Measurements from ENCODE around the gene RAG2. TPM values are rescaled to one million over a fixed set of nuclear protein-coding genes. Genes with fewer than 3 reads are reported as not detected.

Gene RAG2
- total and polyA plus RNA-seq, 9 donors, result not detected

DNA sequence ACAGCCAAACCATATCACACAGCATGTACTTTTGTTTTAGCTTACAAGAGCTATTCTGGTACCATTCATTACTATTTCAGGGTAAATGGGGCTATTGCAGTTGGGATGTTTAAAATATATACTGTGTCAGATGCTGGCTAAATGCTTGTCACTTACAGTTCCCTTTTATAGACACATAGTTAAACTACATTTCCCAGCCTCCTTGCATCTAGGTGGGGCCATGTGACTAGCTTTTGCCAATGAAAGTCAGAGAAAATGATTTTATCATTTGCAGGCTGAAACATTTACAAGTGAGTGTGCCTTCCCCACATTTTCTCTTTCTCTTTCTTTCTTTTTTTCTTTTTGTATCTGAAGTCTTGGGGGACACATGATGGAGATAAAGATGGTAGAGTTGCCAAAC, 11.5 kb downstream of the RAG2 start:
- no peak for TF ChIP-seq POLR2A (IDR thresholded peaks at IDR 0.05)
- TF ChIP-seq, protein P1, sequence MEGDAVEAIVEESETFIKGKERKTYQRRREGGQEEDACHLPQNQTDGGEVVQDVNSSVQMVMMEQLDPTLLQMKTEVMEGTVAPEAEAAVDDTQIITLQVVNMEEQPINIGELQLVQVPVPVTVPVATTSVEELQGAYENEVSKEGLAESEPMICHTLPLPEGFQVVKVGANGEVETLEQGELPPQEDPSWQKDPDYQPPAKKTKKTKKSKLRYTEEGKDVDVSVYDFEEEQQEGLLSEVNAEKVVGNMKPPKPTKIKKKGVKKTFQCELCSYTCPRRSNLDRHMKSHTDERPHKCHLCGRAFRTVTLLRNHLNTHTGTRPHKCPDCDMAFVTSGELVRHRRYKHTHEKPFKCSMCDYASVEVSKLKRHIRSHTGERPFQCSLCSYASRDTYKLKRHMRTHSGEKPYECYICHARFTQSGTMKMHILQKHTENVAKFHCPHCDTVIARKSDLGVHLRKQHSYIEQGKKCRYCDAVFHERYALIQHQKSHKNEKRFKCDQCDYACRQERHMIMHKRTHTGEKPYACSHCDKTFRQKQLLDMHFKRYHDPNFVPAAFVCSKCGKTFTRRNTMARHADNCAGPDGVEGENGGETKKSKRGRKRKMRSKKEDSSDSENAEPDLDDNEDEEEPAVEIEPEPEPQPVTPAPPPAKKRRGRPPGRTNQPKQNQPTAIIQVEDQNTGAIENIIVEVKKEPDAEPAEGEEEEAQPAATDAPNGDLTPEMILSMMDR (IDR thresholded peaks at IDR 0.05), result no peak
- no peaks in the 10 kb centered on the region for H3K9me3 ChIP-seq
- H3K4me3 ChIP-seq, result no peak overlapping the region
- intact Hi-C loops (cut with DNase I), result no loop called here
- no peaks in the 10 kb centered on the region for H3K27me3 ChIP-seq
- no peaks in the 10 kb centered on the region for H3K36me3 ChIP-seq
- no peak for DNase-seq
- H3K4me1 ChIP-seq (ENCODE audit: insufficient read depth), result no peaks in the 10 kb centered on the region
- H3K27ac ChIP-seq, result no peak overlapping the region

GRCh38 chr11:36583667-36584066, 14.4 kb downstream of the RAG2 start:
- Histone ChIP-seq H3K36me3 (no peaks in the 10 kb centered on the region), H3K4me1 (ENCODE audit: insufficient read depth) (no peaks in the 10 kb centered on the region), H3K4me3 (no peak overlapping the region), H3K27ac (no peak overlapping the region), H3K27me3 (no peaks in the 10 kb centered on the region), H3K9me3 (no peaks in the 10 kb centered on the region)
- intact Hi-C loops (cut with DNase I), result no loop called here
- no peak for TF ChIP-seq EP300 (IDR thresholded peaks at IDR 0.05)
- TF ChIP-seq, protein P1 (IDR thresholded peaks at IDR 0.05), result no peak
- no peak for DNase-seq
- 59 to 65% (median 59%) methylated on average over 3 of the region's 3 CpGs for WGBS, 3 donors

GRCh38 chr11:36581536-36581935, 16.5 kb downstream of the RAG2 start:
- Histone ChIP-seq H3K27ac (no peak overlapping the region), H3K36me3 (no peaks in the 10 kb centered on the region), H3K27me3 (no peaks in the 10 kb centered on the region), H3K4me3 (no peak overlapping the region), H3K4me1 (ENCODE audit: insufficient read depth) (no peaks in the 10 kb centered on the region), H3K9me3 (no peaks in the 10 kb centered on the region)
- 52 to 91% (median 89%) methylated on average over 2 of the region's 2 CpGs for WGBS, 3 donors
- DNase-seq, result no peak
- TF ChIP-seq, protein P1 (IDR thresholded peaks at IDR 0.05), result no peak
- TF ChIP-seq EP300 (IDR thresholded peaks at IDR 0.05), result no peak
- TF ChIP-seq POLR2A (IDR thresholded peaks at IDR 0.05), result no peak
- intact Hi-C loops (cut with DNase I), result no loop called here

DNA sequence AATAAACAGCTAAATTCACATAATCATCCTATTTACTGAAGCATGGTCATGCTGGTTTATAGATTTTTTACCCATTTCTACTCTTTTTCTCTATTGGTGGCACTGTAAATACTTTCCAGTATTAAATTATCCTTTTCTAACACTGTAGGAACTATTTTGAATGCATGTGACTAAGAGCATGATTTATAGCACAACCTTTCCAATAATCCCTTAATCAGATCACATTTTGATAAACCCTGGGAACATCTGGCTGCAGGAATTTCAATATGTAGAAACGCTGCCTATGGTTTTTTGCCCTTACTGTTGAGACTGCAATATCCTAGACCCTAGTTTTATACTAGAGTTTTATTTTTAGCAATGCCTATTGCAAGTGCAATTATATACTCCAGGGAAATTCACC, 19.6 kb downstream of the RAG2 start:
- Histone ChIP-seq H3K4me3 (no peak overlapping the region), H3K9me3 (no peaks in the 10 kb centered on the region), H3K4me1 (ENCODE audit: insufficient read depth) (no peaks in the 10 kb centered on the region), H3K36me3 (no peaks in the 10 kb centered on the region), H3K27ac (no peak overlapping the region), H3K27me3 (no peaks in the 10 kb centered on the region)
- intact Hi-C loops (cut with DNase I), result no loop called here
- TF ChIP-seq EP300 (IDR thresholded peaks at IDR 0.05) (no peak), POLR2A (IDR thresholded peaks at IDR 0.05) (no peak)
- no peak for DNase-seq
- 40 to 53% (median 45%) methylated on average over 1 of the region's 1 CpG for whole genome bisulfite sequencing, 3 donors

DNA sequence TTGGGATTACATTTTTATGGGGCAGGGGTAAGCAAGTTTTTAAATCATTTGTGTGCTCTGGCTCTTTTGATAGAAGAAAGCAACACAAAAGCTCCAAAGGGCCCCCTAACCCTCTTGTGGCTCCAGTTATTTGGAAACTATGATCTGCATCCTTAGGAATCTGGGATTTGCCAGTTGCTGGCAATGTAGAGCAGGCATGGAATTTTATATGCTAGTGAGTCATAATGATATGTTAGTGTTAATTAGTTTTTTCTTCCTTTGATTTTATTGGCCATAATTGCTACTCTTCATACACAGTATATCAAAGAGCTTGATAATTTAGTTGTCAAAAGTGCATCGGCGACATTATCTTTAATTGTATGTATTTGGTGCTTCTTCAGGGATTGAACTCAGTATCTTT, 20.2 kb downstream of the RAG2 start:
- Histone ChIP-seq H3K27me3 (no peaks in the 10 kb centered on the region), H3K4me1 (ENCODE audit: insufficient read depth) (no peaks in the 10 kb centered on the region), H3K36me3 (no peaks in the 10 kb centered on the region), H3K27ac (no peak overlapping the region), H3K9me3 (no peaks in the 10 kb centered on the region), H3K4me3 (no peak overlapping the region)
- WGBS, 3 donors, result 52 to 60% (median 58%) methylated on average over 2 of the region's 2 CpGs
- TF ChIP-seq EP300 (IDR thresholded peaks at IDR 0.05) (no peak), POLR2A (IDR thresholded peaks at IDR 0.05) (no peak)
- TF ChIP-seq, protein P1 (IDR thresholded peaks at IDR 0.05), result no peak
- intact Hi-C loops (cut with DNase I), result no loop called here
- no peak for DNase-seq
